HG02852 (cell line): Measurements from ENCODE around the gene SSTR1.

Experiments
- ATAC-seq: cut with Tn5 transposase; IDR thresholded peaks from one replicate; pipeline ENCODE4 v1.9.1; 2021; ENCODE audit warnings: mild to moderate bottlenecking, moderate library complexity; ENCODE audit not compliant: unreplicated experiment

The SSTR1 gene

GRCh38 chr14:38233218-38233617, 25.5 kb downstream of the SSTR1 start:
- ATAC-seq = no peak

DNA sequence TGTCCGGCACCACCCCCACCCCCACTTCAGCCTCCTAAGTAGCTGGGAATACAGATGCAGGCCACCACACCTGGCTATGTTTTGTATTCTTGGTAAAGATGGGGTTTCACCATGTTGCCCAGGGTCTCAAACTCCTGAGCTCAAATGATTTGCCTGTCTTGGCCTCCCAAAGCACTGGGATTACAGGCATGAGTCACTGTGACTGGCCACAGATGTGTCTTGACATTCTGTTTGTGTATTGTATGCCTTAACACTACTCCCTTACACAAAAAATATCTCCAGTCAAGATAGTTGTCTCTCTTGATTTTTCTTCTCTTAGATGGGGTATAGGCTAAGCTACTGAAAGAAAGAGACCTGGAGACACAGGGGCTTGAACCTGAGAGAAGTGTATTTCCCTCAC, 30.6 kb downstream of the SSTR1 start:
- ATAC-seq = no peak

- ATAC-seq = no peak
Observed at GRCh38 chr14:38238878-38239277, 31.2 kb downstream of the SSTR1 start.

GRCh38 chr14:38243696-38244240, 36.1 kb downstream of the SSTR1 start:
- ATAC-seq = no peak

DNA sequence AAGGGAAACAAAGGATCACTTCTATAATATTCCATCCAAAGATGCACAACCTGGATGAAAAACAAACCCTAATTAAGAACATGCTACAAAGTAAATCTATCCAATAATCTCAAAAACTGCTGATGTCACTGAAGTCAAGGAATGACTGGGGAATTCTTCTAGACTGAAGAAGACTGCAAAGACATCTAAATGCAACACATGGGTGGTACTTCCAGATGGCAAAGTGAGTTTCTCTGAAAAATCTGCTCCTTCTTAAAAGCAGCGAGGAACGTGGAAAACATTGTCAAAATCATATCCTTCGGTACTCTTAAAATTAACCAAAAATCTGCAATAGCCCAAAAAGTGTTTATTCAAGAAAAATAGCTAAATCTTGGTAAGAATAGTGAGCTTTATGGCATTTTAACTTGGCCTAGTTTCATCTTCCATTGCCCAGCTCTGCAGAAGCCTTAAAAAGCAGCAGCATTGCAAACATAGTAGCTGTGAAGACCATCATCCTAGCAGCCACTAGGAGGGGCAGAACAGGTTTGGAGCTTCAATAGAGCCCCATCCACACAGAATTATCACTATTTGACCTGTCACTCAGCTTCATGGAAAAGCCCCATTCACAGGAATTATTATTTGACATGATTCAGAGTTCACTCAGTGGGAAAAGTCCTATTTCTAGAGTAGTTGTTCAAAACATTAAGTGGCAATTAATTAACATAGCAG, 40.8 kb downstream of the SSTR1 start:
- ATAC-seq = no peak

- no peak for ATAC-seq
Observed at GRCh38 chr14:38250331-38250730, 42.6 kb downstream of the SSTR1 start.

DNA sequence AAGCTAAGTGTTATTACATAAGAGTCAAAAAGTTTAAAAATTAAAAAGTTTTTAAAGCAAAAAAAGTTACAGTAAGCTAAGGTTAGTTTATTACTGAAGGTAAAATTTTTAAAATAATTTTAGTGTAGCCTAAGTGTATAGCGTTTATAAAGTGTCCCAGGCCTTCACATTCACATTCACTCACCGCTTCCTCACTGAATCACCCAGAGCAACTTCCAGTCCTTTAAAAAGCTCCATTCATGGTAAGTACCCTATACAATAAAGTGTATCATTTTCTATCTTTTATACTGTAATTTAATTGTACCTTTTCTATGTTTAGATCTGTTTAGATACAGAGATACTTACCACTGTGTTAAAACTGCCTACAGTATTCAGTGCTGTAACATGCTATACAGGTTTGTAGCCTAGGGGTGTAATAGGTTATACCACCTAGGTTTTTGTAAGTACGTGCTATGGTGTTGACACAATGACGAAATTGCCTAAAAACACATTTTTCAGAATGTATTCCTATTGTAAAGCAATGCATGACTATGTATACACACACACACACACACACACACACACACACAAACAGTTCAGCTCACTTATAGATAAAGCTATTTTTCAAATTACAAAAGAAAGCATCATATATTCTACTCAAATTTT, 44.5 kb downstream of the SSTR1 start:
- ATAC-seq = no peak

GRCh38 chr14:38253676-38254075, 46.0 kb downstream of the SSTR1 start:
- ATAC-seq = no peak

GRCh38 chr14:38254571-38255407, 47.1 kb downstream of the SSTR1 start:
- ATAC-seq = no peak

- ATAC-seq = no peak
Observed at GRCh38 chr14:38255408-38255672, 47.6 kb downstream of the SSTR1 start.

- ATAC-seq = no peak
Observed at GRCh38 chr14:38255673-38256532, 48.2 kb downstream of the SSTR1 start, which contains the start of gene CLEC14A. Gene CLEC14A, minus strand, starts transcription at chr14:38256093. Its CDS starts 71 bp downstream, at chr14:38256022.

GRCh38 chr14:38256533-38256840, 48.8 kb downstream of the SSTR1 start:
- no peak for ATAC-seq

DNA sequence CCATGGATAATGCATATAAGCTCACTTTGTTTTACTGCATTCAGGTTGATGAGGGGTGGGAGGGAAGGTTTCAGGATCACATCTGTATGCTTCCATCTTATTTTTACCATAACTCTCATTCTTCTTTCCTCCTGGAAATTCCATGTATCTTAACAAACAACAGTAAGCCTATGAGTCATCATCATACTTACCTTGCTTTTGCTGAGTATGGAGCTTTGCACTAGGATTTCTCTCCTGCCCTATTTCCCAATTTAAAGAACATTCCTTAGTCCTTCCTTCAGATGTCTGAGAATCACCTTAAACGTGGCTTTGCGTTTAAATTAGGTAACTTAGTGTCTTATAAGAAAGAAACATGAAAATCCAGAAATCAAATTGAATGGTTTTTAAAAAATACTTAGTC, 49.8 kb downstream of the SSTR1 start:
- no peak for ATAC-seq

- no peak for ATAC-seq
Observed at GRCh38 chr14:38261620-38262019, 53.9 kb downstream of the SSTR1 start.
